HepG2 (cell line): ENCODE data around the gene RAB17. TPM values are rescaled to one million over a fixed set of nuclear protein-coding genes. Genes with fewer than 3 reads are reported as not detected.

Experiments used
- EEA1 ChIP-seq: sonication (generic); formaldehyde crosslinking; IDR thresholded peaks from 2 replicates; pipeline ENCODE4 v1.5.1; 2020; ENCODE audit warnings: mild to moderate bottlenecking, missing genetic modification reagents, borderline replicate concordance
- GATA4 ChIP-seq: sonication (generic); IDR thresholded peaks from 2 replicates; pipeline ENCODE4 v1.6.1; 2016; ENCODE audit warnings: antibody characterized with exemption, low read depth, borderline replicate concordance
- IRF1 ChIP-seq: sonication (generic); formaldehyde crosslinking; IDR thresholded peaks from 2 replicates; pipeline ENCODE4 v1.4.0; 2020; ENCODE audit warnings: low read depth, mild to moderate bottlenecking, missing genetic modification reagents
- MIXL1 ChIP-seq: IDR thresholded peaks from 2 replicates; pipeline ENCODE4 v1.6.1; 2016
- MXI1 ChIP-seq: IDR thresholded peaks from 3 replicates; pipeline ENCODE4 v1.6.1; 2012; ENCODE audit warnings: low read depth, low read length, inconsistent platforms, borderline replicate concordance
- NAIF1 ChIP-seq: sonication (generic); formaldehyde crosslinking; IDR thresholded peaks from 2 replicates; pipeline ENCODE4 v1.5.0; 2020; ENCODE audit warnings: mild to moderate bottlenecking, missing genetic modification reagents, borderline replicate concordance
- NCOR1 ChIP-seq: fragments of 200-600 bp; sonication (generic); IDR thresholded peaks from 2 replicates; pipeline ENCODE4 v1.7.0; 2017; ENCODE audit warnings: antibody characterized with exemption, low read length, borderline replicate concordance
- NR2C2 ChIP-seq: sonication (generic); formaldehyde crosslinking; IDR thresholded peaks from 2 replicates; pipeline ENCODE4 v1.4.0; 2020; ENCODE audit warnings: missing genetic modification reagents, mild to moderate bottlenecking, moderate library complexity, borderline replicate concordance
- PAX8 ChIP-seq: sonication (generic); formaldehyde crosslinking; IDR thresholded peaks from 2 replicates; pipeline ENCODE4 v1.8.0; 2022; ENCODE audit warnings: mild to moderate bottlenecking, missing genetic modification reagents, borderline replicate concordance
- POLR2A ChIP-seq, 2 experiments: IDR thresholded peaks; 2 replicates each; pipeline ENCODE4 v1.6.1; 2011; ENCODE audit warnings: low read depth in 2 of 2, low read length in 2 of 2, mild to moderate bottlenecking in 1 of 2, moderate library complexity in 1 of 2; ENCODE audit not compliant: insufficient read depth in 1 of 2
- TRAFD1 ChIP-seq: sonication (generic); formaldehyde crosslinking; IDR thresholded peaks from 2 replicates; pipeline ENCODE4 v1.5.1; 2020; ENCODE audit warnings: missing genetic modification reagents, mild to moderate bottlenecking, borderline replicate concordance
- YEATS2 ChIP-seq: sonication (generic); formaldehyde crosslinking; IDR thresholded peaks from 2 replicates; pipeline ENCODE4 v1.4.0; 2020; ENCODE audit warnings: missing genetic modification reagents, borderline replicate concordance
- ZBTB42 ChIP-seq: sonication (generic); formaldehyde crosslinking; IDR thresholded peaks from 2 replicates; pipeline ENCODE4 v1.5.0; 2020; ENCODE audit warnings: mild to moderate bottlenecking, missing genetic modification reagents
- ZFP36 ChIP-seq: fragments of 150-350 bp; IDR thresholded peaks from 2 replicates; pipeline ENCODE4 v1.6.1; 2018; ENCODE audit warnings: borderline replicate concordance, low read length, low read depth; ENCODE audit not compliant: partially characterized antibody
- ZNF232 ChIP-seq: sonication (generic); formaldehyde crosslinking; IDR thresholded peaks from 2 replicates; pipeline ENCODE4 v1.4.0; 2020; ENCODE audit warnings: missing genetic modification reagents, borderline replicate concordance
- ZNF296 ChIP-seq: sonication (generic); formaldehyde crosslinking; conservative IDR thresholded peaks from 2 replicates; pipeline ENCODE4 v1.5.0; 2020; ENCODE audit warnings: mild to moderate bottlenecking, missing genetic modification reagents
- ZNF510 ChIP-seq: sonication (generic); formaldehyde crosslinking; IDR thresholded peaks from 2 replicates; pipeline ENCODE4 v1.4.0; 2020; ENCODE audit warnings: low read depth, mild to moderate bottlenecking, missing genetic modification reagents
- ZNF724P ChIP-seq: sonication (generic); formaldehyde crosslinking; IDR thresholded peaks from 2 replicates; pipeline ENCODE4 v1.8.0; 2022; ENCODE audit warnings: missing genetic modification reagents, borderline replicate concordance
- ZNF761 ChIP-seq: sonication (generic); formaldehyde crosslinking; conservative IDR thresholded peaks from 2 replicates; pipeline ENCODE4 v1.4.0; 2020; ENCODE audit warnings: mild to moderate bottlenecking, missing genetic modification reagents
- ZSCAN12 ChIP-seq: sonication (generic); formaldehyde crosslinking; IDR thresholded peaks from 2 replicates; pipeline ENCODE4 v1.9.0; 2021; ENCODE audit warnings: mild to moderate bottlenecking, missing genetic modification reagents
- polyA plus RNA-seq, 8 experiments: library from polyadenylated mRNA; depleted of rRNA in 3 of 8; stranded (reverse) in 7 of 8; unstranded in 1 of 8; fragments of >200 nt; fragmentation: Illumina TruSeq in 4 of 8; extraction: Trizol in 4 of 8; gene quantifications; 2 replicates each; pipeline versions ENCODE4 v1.2.1 to v1.2.3, GENCODE V29; 2011 to 2016; ENCODE audit warnings: low read depth in 4 of 8, missing spikeins in 1 of 8, mixed read lengths in 1 of 8; ENCODE audit not compliant: insufficient read depth in 1 of 8
- total RNA-seq, 5 experiments: library from RNA; depleted of rRNA; stranded (reverse); fragments of >200 nt; fragmentation: Illumina TruSeq; extraction: Trizol; gene quantifications; 2 replicates each; pipeline ENCODE4 v1.2.3, GENCODE V29; 2016; ENCODE audit warnings: low read depth in 1 of 5
- TF ChIP-seq, protein P1 (sequence below): sonication (generic); formaldehyde crosslinking; IDR thresholded peaks from 2 replicates; pipeline ENCODE4 v1.4.0; 2020; ENCODE audit warnings: mild to moderate bottlenecking, missing genetic modification reagents, borderline replicate concordance

RAB17 gene
- total and polyA plus RNA-seq, 2 of the 13 experiments (the other 11 are each of a cell fraction or from before 2014, with no cell fraction given): 68.0 to 124 TPM

- TF ChIP-seq, protein P1, sequence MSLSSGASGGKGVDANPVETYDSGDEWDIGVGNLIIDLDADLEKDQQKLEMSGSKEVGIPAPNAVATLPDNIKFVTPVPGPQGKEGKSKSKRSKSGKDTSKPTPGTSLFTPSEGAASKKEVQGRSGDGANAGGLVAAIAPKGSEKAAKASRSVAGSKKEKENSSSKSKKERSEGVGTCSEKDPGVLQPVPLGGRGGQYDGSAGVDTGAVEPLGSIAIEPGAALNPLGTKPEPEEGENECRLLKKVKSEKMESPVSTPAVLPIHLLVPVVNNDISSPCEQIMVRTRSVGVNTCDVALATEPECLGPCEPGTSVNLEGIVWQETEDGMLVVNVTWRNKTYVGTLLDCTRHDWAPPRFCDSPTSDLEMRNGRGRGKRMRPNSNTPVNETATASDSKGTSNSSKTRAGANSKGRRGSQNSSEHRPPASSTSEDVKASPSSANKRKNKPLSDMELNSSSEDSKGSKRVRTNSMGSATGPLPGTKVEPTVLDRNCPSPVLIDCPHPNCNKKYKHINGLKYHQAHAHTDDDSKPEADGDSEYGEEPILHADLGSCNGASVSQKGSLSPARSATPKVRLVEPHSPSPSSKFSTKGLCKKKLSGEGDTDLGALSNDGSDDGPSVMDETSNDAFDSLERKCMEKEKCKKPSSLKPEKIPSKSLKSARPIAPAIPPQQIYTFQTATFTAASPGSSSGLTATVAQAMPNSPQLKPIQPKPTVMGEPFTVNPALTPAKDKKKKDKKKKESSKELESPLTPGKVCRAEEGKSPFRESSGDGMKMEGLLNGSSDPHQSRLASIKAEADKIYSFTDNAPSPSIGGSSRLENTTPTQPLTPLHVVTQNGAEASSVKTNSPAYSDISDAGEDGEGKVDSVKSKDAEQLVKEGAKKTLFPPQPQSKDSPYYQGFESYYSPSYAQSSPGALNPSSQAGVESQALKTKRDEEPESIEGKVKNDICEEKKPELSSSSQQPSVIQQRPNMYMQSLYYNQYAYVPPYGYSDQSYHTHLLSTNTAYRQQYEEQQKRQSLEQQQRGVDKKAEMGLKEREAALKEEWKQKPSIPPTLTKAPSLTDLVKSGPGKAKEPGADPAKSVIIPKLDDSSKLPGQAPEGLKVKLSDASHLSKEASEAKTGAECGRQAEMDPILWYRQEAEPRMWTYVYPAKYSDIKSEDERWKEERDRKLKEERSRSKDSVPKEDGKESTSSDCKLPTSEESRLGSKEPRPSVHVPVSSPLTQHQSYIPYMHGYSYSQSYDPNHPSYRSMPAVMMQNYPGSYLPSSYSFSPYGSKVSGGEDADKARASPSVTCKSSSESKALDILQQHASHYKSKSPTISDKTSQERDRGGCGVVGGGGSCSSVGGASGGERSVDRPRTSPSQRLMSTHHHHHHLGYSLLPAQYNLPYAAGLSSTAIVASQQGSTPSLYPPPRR (CRISPR knock-in tag): peak; percentile 96
- no peak for TF ChIP-seq ZNF724P (CRISPR knock-in tag)
- TF ChIP-seq YEATS2 (CRISPR knock-in tag): 0 out of 2 replicates have a peak, but pooled peaks have one; percentile 22
- TF ChIP-seq IRF1 (CRISPR knock-in tag): no peak
- TF ChIP-seq ZBTB42 (CRISPR knock-in tag): 0 out of 2 replicates have a peak, but pooled peaks have one; percentile 47
- no peak for TF ChIP-seq ZNF761 (CRISPR knock-in tag)
- peak; percentile 46; the same call in 1 of the 3 replicates for TF ChIP-seq MXI1
- TF ChIP-seq ZSCAN12 (CRISPR knock-in tag): 0 out of 2 replicates have a peak, but pooled peaks have one; percentile 34
- TF ChIP-seq NAIF1 (CRISPR knock-in tag): no peak
- no peak for TF ChIP-seq ZFP36
- peak; percentile 89 for TF ChIP-seq NR2C2 (CRISPR knock-in tag)
- TF ChIP-seq NCOR1: peak; percentile 96
- 0 out of 2 replicates have a peak, but pooled peaks have one; percentile 24 for TF ChIP-seq ZNF510 (CRISPR knock-in tag)
- TF ChIP-seq PAX8 (CRISPR knock-in tag): no peak
- peak; percentile 92 for TF ChIP-seq ZNF296 (CRISPR knock-in tag)
- no peak for TF ChIP-seq TRAFD1 (CRISPR knock-in tag)
- TF ChIP-seq POLR2A (IDR thresholded peaks at IDR 0.05; ENCODE audit: insufficient read depth in 1 of 2, low read depth in 2 of 2, low read length in 2 of 2): peak in 1 of 2 experiments; percentile 3; a peak in 1 of 4 replicates
- TF ChIP-seq MIXL1: peak; percentile 84
- peak; percentile 77; the same call in 1 of the 2 replicates for TF ChIP-seq GATA4
- peak; percentile 91; the same call in 1 of the 2 replicates for TF ChIP-seq ZNF232 (CRISPR knock-in tag)
- no peak for TF ChIP-seq EEA1 (CRISPR knock-in tag)
Observed at GRCh38 chr2:237585590-237586221, 4.8 kb downstream of the RAB17 start (continued).
